GM21515 (cell line): ENCODE data around the gene SNRPE.

ENCODE experiments used
- ATAC-seq: cut with Tn5 transposase; IDR thresholded peaks from one replicate; pipeline ENCODE4 v1.9.1; 2021; ENCODE audit not compliant: unreplicated experiment

SNRPE gene

GRCh38 chr1:203878422-203878821, 17.0 kb downstream of the SNRPE start:
- ATAC-seq, result no peak

- ATAC-seq, result no peak
Measured at GRCh38 chr1:203880606-203881005, 19.2 kb downstream of the SNRPE start.

- ATAC-seq, result no peak
Measured at GRCh38 chr1:203888807-203889251, 27.4 kb downstream of the SNRPE start.

GRCh38 chr1:203891950-203892349, 30.6 kb downstream of the SNRPE start:
- ATAC-seq, result no peak

GRCh38 chr1:203898458-203899352, 37.3 kb downstream of the SNRPE start:
- ATAC-seq, result no peak

GRCh38 chr1:203899353-203899716, 37.9 kb downstream of the SNRPE start:
- no peak for ATAC-seq

- no peak for ATAC-seq
Measured at GRCh38 chr1:203899869-203900714, 38.7 kb downstream of the SNRPE start.

- no peak for ATAC-seq
Measured at GRCh38 chr1:203901581-203901980, 40.2 kb downstream of the SNRPE start.

GRCh38 chr1:203905275-203905674, 43.9 kb downstream of the SNRPE start:
- no peak for ATAC-seq

- no peak for ATAC-seq
Measured at GRCh38 chr1:203906932-203907331, 45.5 kb downstream of the SNRPE start.

GRCh38 chr1:203907901-203908300, 46.5 kb downstream of the SNRPE start:
- no peak for ATAC-seq

- ATAC-seq, result no peak
Measured at GRCh38 chr1:203911806-203912205, 50.4 kb downstream of the SNRPE start.

GRCh38 chr1:203913073-203913521, 51.7 kb downstream of the SNRPE start:
- ATAC-seq, result no peak

- no peak for ATAC-seq
Measured at GRCh38 chr1:203914292-203914691, 52.9 kb downstream of the SNRPE start.

GRCh38 chr1:203915811-203916210, 54.4 kb downstream of the SNRPE start:
- no peak for ATAC-seq

GRCh38 chr1:203916756-203917155, 55.4 kb downstream of the SNRPE start:
- no peak for ATAC-seq
